GM21528 (cell line): ENCODE data around the gene CLASP1.
"Not testable (repeated sequence)": the region's sequence is repeated elsewhere in the genome, so short reads cannot be mapped to it uniquely, and the experiment has no call there.

ENCODE experiments used
- ATAC-seq: cut with Tn5 transposase; IDR thresholded peaks from one replicate; pipeline ENCODE4 v1.9.1; 2021; ENCODE audit warnings: mild to moderate bottlenecking, moderate library complexity; ENCODE audit not compliant: unreplicated experiment, low FRiP score

CLASP1 gene

GRCh38 chr2:121479882-121480522 is 169.3 kb downstream of the CLASP1 start:
- no peak for ATAC-seq

- no peak for ATAC-seq
These were observed 170.1 kb downstream of the CLASP1 start for GRCh38 chr2:121478996-121479745.

- ATAC-seq = not testable (repeated sequence)
These were observed 170.8 kb downstream of the CLASP1 start for GRCh38 chr2:121478358-121478995.

- no peak for ATAC-seq
These were observed 172.6 kb downstream of the CLASP1 start for GRCh38 chr2:121476684-121477083.

GRCh38 chr2:121475811-121476571 is 173.3 kb downstream of the CLASP1 start:
- no peak for ATAC-seq

DNA sequence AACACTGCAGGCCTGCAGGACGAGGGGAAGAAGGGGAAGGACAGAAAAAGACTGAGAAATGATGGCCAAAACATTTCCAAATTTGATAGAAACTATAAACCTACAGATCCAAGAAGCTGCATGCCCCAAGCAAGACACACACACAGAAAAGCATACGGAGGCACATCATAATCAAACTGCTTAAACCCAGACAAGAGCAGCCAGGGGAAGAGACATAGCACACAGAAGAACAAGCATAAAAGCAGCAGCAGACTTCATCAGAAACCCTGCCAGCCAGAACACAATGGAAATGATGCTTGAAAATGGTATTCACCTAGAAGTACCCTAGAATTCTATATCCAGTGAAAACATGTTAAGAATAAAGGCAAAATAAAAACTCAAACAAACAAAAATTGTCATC is 175.8 kb downstream of the CLASP1 start:
- ATAC-seq = no peak

- ATAC-seq = no peak
These were observed 176.7 kb downstream of the CLASP1 start for GRCh38 chr2:121472470-121472993.

- ATAC-seq = no peak
These were observed 177.5 kb downstream of the CLASP1 start for GRCh38 chr2:121471532-121472469.

GRCh38 chr2:121470917-121471316 is 178.3 kb downstream of the CLASP1 start:
- ATAC-seq = no peak

GRCh38 chr2:121469356-121469755 is 179.9 kb downstream of the CLASP1 start:
- ATAC-seq = no peak

DNA sequence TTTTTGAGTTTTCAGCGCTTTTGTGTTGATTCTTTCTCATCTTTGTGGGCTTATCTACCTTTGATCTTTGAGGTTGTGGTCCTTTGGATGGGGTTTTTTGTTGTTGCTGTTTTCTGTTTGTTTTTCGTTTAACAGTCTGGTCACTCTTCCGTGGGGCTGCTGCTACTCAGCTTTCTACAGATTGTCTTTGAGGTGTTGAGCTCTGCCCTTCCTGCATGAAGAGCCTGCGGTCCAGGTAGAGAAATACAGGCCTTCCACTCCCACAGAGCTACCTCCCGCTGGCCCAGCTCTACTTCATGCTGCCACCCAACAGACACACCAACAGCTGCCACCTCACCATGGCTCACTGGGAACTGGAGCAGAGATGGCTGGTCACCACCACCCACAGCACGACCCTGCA is 180.3 kb downstream of the CLASP1 start:
- no peak for ATAC-seq

GRCh38 chr2:121459291-121459690 is 190.0 kb downstream of the CLASP1 start:
- no peak for ATAC-seq

GRCh38 chr2:121456325-121456724 is 192.9 kb downstream of the CLASP1 start:
- no peak for ATAC-seq

DNA sequence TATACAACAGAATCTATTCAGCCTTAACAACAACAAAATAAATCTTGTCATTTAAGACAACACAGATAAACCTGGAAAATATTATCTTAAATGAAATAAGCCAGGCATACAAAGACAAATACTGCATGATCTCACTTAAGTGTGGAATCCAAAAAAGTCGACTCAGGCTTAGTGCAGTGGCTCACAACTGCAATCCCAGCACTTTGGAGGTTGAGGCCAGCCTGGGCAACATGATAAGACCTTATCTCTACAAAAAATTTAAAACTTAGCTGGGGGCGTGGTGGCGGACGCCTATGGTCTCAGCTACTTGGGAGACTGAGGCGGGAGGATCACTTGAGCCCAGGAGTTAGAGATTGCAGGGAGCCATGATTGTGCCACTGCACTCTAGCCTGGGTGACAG is 193.8 kb downstream of the CLASP1 start:
- no peak for ATAC-seq

DNA sequence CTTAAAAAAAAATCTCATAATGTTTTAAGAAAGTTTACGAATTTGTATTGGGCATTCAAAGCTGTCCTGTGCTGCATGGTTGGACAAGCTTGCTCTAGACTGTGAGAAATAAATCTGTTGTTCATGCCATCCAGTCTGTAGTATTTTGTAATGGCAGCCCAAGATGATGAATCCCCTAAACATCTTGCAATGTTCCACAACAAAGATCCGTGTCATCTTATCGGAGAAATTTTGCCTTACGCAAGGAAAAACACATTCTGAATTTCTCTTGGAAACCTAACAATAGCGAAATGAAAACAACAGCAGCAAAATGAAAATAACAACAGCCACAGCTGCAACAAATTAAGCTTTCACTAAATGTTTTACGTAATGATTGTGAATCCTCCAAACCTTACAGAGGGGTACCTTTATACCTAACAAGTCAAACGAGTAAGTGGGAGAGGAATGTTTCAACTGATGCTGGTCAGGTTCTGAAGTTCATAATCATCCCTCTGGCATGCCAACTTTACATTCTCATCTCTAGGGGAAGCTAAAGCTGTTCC is 194.6 kb downstream of the CLASP1 start:
- no peak for ATAC-seq

DNA sequence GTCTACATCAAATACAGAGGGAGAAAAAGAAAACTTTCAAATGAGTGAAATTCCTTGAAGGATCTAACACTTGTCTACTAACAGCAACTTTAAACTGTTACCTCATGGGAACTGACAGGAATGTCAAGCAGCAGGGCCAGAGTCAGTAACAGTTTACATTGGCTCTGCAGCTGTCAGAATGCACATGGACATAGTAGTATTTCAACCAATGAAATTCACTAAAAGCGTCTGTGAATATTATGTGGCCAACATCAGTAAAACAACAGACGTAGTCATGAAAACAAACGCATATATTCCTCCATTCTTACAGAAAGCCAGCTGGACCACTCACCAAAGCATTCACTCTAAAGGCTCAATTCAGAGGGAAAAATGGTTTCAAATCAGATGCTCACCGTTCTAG is 197.9 kb downstream of the CLASP1 start:
- no peak for ATAC-seq

GRCh38 chr2:121450301-121450700 is 199.0 kb downstream of the CLASP1 start:
- no peak for ATAC-seq

DNA sequence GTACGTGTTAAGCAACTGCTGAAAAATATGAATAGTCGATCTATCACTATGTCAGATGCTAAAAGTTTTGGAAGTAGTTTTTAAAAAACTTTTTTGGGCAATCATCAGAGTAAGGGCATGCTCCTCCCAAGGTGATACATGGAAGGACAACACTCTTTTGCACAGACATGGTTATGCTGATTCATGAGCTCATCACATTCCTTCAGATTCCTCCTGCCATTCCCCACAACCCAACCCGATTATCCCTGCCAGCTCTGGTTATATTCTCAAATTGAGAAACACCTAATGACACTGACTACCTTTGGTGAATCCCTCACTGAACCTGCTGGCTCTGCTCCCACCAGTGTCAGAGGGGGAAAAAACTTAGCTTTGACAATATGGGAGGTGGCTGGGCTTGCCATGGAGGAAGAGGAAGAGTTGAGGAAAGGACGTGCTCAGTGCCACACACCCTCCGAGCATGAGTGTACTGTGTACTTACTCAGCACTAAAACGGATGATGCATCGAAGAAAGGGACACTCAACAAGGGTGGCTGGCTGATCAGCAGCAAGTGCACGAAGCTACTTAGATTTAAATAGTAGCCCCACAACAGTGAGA is 202.5 kb downstream of the CLASP1 start:
- ATAC-seq = no peak

- no peak for ATAC-seq
These were observed 206.4 kb downstream of the CLASP1 start for GRCh38 chr2:121442889-121443288.
